GM06990 (cell line): ENCODE data around the gene CLCA1.

Source experiments
- DNase-seq: peaks from one replicate; pipeline ENCODE4 v3.0.0-alpha.2; 2011; ENCODE audit not compliant: insufficient read length; ENCODE audit errors: extremely low read depth
- H3K27me3 ChIP-seq: replicated peaks from 2 replicates; pipeline ENCODE4 v1.6.0; 2011; ENCODE audit warnings: low read length; ENCODE audit not compliant: control insufficient read depth, insufficient read depth
- H3K36me3 ChIP-seq: 2 replicates; pipeline ENCODE4 v1.5.1; 2011; ENCODE audit warnings: low read length; ENCODE audit not compliant: control insufficient read depth, insufficient read depth
- H3K4me3 ChIP-seq: replicated peaks from 2 replicates; pipeline ENCODE4 v1.5.1; 2011; ENCODE audit warnings: low read depth, mild to moderate bottlenecking, control low read depth, low read length
- TF ChIP-seq, protein P1 (sequence below): IDR thresholded peaks from 2 replicates; pipeline ENCODE4 v1.5.1; 2011; ENCODE audit warnings: low read length, control low read depth, mild to moderate bottlenecking, inconsistent platforms; ENCODE audit not compliant: insufficient read depth, poor library complexity, severe bottlenecking

The CLCA1 gene

DNA sequence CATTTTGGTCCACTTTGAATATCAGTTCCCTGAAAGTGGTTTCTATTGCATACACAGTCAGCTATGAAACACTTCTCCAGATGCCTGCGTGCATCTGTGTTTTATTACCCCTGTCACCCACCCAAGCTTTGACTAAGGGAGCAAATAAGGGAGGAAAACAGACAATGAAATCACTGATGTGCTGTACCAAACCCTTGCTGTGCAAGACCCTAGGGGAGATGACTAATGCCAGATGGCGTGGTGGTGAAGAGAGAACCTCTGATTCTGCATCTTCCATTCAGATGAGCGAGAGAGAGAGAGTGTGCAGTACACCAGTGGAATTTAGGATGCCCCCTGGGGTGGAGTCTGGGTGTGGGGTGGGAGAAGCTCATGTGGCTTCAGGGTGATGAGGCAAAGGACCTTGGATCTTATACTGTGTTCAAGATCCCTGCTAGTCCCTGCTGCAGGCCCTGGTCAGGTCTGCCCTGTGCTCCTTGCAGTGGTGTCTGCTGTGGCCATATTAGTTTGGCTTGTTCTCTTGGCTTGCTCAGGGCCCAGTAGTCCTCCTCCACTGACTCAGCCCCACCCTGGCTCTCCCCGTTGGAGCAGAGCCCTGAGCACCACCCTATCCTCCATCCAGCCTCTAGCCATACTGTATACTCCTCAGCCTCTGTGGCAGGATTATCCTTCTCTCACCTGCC lies 18.5 kb downstream of the CLCA1 start:
- DNase-seq, result no peak
- Histone ChIP-seq H3K27me3 (no peaks in the 10 kb centered on the region; the same call in none of the 2 replicates), H3K4me3 (no peak overlapping the region), H3K36me3 (no peaks in the 10 kb centered on the region)
- TF ChIP-seq, protein P1, sequence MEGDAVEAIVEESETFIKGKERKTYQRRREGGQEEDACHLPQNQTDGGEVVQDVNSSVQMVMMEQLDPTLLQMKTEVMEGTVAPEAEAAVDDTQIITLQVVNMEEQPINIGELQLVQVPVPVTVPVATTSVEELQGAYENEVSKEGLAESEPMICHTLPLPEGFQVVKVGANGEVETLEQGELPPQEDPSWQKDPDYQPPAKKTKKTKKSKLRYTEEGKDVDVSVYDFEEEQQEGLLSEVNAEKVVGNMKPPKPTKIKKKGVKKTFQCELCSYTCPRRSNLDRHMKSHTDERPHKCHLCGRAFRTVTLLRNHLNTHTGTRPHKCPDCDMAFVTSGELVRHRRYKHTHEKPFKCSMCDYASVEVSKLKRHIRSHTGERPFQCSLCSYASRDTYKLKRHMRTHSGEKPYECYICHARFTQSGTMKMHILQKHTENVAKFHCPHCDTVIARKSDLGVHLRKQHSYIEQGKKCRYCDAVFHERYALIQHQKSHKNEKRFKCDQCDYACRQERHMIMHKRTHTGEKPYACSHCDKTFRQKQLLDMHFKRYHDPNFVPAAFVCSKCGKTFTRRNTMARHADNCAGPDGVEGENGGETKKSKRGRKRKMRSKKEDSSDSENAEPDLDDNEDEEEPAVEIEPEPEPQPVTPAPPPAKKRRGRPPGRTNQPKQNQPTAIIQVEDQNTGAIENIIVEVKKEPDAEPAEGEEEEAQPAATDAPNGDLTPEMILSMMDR, result no peak

DNA sequence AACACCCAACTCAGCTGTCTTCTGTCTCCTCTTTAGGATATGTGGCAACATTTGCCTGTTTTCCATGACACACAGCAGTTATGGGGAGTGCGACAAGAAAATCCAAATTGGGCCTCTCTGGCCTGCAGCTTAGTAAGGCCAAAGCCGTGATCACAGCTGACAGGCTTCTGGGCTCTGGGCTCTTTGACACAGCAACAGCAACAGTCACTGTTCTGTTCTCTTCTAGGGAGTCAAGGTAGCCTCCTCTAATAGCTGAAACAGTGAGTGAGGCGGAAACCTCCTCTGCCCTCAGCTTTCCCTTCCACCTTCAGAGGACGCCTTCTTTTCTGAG lies 19.0 kb downstream of the CLCA1 start:
- Histone ChIP-seq H3K4me3 (no peak overlapping the region), H3K36me3 (no peaks in the 10 kb centered on the region), H3K27me3 (no peaks in the 10 kb centered on the region; the same call in none of the 2 replicates)
- TF ChIP-seq, protein P1, result no peak
- DNase-seq, result no peak

DNA sequence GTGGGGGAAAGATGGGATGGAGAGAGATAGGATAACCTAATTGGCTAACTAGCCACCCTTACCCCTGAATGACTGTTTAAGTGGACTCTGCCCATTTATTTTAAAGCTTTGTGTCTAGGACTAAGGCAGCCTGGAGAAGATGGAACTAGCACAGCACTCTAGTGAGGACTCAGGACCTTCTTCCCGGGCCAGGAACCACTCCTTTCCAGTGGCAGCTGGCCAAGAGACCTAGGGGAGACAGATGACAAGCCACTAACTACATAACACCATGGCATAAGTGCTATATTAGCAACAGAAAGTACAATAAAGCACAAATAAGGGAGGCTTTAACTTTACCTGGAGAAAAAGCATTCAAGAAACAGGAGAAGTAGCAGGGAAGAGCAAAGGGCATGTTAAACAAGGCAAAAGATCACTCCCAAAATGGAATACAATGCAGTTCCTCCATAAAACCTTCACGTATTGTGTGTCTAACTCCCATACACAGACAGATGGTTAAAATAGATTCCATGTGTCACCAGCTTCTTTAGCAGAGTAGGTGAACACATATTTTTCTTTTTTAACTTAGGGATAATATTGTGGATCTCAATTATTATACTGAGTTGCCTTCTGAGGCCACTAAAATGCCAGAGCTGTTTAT lies 20.6 kb downstream of the CLCA1 start:
- Histone ChIP-seq H3K4me3 (no peak overlapping the region), H3K27me3 (no peaks in the 10 kb centered on the region; the same call in none of the 2 replicates), H3K36me3 (no peaks in the 10 kb centered on the region)
- TF ChIP-seq, protein P1, result no peak
- no peak for DNase-seq

DNA sequence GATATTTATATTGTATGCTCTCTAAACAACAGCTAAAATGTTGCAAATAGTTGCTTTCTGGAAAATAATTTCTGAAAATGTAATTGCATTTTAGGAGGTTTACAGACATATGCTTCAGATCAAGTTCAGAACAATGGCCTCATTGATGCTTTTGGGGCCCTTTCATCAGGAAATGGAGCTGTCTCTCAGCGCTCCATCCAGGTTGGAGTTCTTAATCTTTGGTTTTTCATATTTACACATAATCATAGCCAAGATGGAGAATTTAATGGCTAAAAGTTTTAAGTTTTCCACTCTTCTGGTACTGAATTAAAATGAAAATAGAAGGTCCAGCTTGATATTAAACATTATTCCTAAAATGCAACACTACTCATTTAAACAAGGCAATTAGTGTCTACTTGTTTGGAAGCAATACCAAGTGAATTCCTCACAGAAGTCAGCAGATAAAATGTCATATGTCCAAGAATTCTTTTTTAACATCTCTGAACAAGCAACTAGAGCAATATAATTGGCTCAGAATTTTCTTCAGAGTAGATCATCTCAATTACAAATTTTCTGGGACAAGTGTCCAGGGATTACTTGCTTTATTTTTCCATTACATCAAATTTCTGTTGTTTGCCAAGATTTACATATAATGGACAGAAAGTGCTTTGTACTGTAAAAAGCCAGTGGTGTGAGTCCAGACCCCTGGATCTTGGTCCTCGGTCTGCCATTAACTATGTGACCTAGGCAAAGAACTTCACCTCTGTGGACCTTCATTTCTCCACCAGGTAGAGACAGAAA lies 22.6 kb downstream of the CLCA1 start:
- no peak for DNase-seq

DNA sequence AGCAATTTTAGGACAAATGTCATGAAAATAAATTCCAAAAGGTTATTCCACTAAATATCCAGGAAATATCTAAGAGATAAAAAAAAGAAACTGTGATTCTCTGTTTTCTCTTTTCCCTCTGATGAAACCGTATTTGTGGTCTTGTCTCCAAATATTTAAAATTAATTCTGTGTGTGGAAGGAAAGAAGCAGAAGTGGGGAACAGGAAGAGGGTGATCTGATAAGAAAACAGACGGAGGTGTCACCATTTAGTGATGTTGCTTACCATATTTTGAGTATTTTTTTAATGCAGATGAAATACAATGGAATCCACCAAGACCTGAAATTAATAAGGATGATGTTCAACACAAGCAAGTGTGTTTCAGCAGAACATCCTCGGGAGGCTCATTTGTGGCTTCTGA lies 29.6 kb downstream of the CLCA1 start:
- Histone ChIP-seq H3K27me3 (no peaks in the 10 kb centered on the region; the same call in 1 of the 2 replicates), H3K36me3 (no peaks in the 10 kb centered on the region), H3K4me3 (no peak overlapping the region)
- TF ChIP-seq, protein P1, result no peak
- no peak for DNase-seq

More for the DNA sequence above, 22.6 kb downstream of the CLCA1 start:
- Histone ChIP-seq H3K27me3 (no peaks in the 10 kb centered on the region; the same call in none of the 2 replicates), H3K36me3 (no peaks in the 10 kb centered on the region), H3K4me3 (no peak overlapping the region)
- TF ChIP-seq, protein P1, result no peak
